Measurements from ENCODE around the gene PRDM16. TPM values are rescaled to one million over a fixed set of nuclear protein-coding genes. Genes with fewer than 3 reads are reported as not detected.

Gene PRDM16
- polyA plus RNA-seq, 1 of the 3 experiments (the other 2 are of a cell fraction): not detected

DNA sequence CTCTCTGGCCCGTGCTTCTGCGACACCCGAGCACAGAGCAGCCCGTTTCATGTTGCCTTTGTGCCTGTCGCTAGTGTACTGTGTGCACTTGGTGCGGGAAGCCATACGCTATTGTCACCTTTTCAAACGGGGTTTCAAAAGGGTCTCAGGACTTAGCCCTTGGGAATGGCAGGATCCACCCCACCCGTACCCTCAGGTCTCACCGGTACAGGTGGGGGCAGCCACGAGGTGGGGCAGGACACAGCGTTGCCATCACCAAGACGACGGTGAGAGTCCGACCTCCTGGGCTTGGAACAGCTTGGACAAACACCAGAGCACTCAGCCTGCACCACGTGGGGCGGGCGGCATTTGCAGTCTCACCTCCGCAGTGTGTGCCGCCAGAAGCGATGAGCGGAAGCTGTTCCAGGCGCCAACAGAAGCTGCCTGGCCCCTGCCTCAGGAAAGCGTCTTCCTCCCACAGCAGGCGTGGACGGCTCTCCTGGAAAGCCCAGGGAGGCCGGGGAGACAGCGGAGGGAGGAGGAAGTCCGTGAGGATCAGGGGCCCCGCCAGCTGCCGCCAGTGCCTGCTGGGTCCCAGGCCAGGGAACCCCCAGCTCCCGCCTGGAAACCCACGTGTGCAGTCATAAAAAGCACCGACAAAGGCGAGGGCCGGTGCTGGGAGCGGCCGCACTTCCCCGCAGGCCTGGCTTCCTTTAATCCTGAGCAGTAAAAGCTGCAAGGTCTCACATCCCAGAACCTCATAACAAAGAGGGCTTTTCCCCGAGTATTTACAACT lies 254.2 kb downstream of the PRDM16 start (continued):
- TF ChIP-seq, protein P1, sequence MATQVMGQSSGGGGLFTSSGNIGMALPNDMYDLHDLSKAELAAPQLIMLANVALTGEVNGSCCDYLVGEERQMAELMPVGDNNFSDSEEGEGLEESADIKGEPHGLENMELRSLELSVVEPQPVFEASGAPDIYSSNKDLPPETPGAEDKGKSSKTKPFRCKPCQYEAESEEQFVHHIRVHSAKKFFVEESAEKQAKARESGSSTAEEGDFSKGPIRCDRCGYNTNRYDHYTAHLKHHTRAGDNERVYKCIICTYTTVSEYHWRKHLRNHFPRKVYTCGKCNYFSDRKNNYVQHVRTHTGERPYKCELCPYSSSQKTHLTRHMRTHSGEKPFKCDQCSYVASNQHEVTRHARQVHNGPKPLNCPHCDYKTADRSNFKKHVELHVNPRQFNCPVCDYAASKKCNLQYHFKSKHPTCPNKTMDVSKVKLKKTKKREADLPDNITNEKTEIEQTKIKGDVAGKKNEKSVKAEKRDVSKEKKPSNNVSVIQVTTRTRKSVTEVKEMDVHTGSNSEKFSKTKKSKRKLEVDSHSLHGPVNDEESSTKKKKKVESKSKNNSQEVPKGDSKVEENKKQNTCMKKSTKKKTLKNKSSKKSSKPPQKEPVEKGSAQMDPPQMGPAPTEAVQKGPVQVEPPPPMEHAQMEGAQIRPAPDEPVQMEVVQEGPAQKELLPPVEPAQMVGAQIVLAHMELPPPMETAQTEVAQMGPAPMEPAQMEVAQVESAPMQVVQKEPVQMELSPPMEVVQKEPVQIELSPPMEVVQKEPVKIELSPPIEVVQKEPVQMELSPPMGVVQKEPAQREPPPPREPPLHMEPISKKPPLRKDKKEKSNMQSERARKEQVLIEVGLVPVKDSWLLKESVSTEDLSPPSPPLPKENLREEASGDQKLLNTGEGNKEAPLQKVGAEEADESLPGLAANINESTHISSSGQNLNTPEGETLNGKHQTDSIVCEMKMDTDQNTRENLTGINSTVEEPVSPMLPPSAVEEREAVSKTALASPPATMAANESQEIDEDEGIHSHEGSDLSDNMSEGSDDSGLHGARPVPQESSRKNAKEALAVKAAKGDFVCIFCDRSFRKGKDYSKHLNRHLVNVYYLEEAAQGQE (IDR thresholded peaks at IDR 0.05; ENCODE audit: low read depth, low read length): no peak
- TF ChIP-seq, protein P2, sequence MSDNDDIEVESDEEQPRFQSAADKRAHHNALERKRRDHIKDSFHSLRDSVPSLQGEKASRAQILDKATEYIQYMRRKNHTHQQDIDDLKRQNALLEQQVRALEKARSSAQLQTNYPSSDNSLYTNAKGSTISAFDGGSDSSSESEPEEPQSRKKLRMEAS (IDR thresholded peaks at IDR 0.05; ENCODE audit: low read depth): no peak
- no peak for TF ChIP-seq TCF12 (IDR thresholded peaks at IDR 0.05)
- TF ChIP-seq FOXM1 (IDR thresholded peaks at IDR 0.05; ENCODE audit: low read depth): no peak
- no peak for TF ChIP-seq POLR2AphosphoS5 (IDR thresholded peaks at IDR 0.05; ENCODE audit: low read depth, low read length)
- TF ChIP-seq RXRA (IDR thresholded peaks at IDR 0.05; ENCODE audit: borderline replicate concordance, low read depth): no peak
- TF ChIP-seq NFIC (IDR thresholded peaks at IDR 0.05; ENCODE audit: borderline replicate concordance): no peak

DNA sequence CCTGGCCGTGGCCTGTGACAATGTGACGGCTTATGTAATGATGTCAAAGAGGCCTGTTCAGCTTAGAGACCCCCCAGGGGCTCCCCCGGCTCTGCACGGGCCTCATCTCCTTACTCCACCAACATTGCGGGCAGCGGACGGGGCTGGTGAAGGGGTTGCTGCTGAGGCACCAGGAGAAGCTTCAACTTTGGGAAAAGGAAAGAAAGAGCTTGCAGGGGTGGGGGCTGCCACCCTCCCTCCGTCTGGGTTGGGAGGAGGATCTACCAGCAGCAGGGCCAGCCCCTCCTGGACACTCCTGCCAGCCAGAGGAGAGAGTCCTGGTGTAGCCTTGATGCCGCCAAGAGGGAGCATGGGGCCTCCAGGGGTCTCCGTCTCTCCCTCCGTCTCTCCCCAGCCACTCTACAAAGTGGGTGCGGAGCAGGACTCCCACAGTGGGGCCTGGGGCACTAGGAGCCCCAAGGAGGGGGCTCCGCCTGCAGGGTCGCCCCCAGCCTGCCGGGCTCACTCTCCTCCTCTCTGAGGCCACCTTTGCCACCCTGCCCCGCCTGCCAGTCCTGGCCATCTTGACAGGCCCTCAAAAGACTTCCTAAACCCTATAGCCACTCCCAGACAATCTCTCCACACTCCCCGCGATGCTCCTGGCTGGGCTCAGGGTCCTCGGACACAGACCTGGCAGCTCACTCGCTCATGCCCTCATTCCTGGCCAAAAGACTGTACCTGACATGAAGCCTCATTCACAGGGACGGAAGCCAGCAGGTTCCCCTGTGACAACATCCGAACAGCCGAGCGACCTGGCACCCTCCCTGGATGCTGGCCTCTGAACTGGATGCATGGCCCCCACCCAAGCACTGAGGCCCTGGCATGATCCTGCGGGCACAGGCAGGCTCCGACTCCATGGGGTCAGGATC lies 255.0 kb downstream of the PRDM16 start:
- WGBS (ENCODE audit: low lambda C conversion rate): 60% methylated on average over 7 of the region's 26 CpGs
- no peaks in the 10 kb centered on the region for H3K4me1 ChIP-seq (ENCODE audit: control insufficient read depth in 1 of 2, insufficient read depth in 2 of 2, low read depth in 1 of 2, low read length in 1 of 2)
- ChIA-PET POLR2A (no interaction called here), CTCF (no interaction called here)
- H3K4me2 ChIP-seq: no peak overlapping the region
- no peaks in the 10 kb centered on the region for H3K9me3 ChIP-seq
- H3K9me2 ChIP-seq: no peaks in the 10 kb centered on the region
- H2AFZ ChIP-seq (ENCODE audit: low read depth): no peak overlapping the region
- H3F3A ChIP-seq (replicated peaks; ENCODE audit: insufficient read depth): no peaks in the 10 kb centered on the region
- H3K4me3 ChIP-seq (ENCODE audit: low read depth in 2 of 2, low read length in 1 of 2): no peak overlapping the region
- no peak for DNase-seq
- no peak overlapping the region for H3K9ac ChIP-seq
- H3K27me3 ChIP-seq (ENCODE audit: insufficient read depth): no peaks in the 10 kb centered on the region
- no peak overlapping the region for H3K27ac ChIP-seq (ENCODE audit: low read depth in 2 of 2, low read length in 1 of 2)
- no peaks in the 10 kb centered on the region for H3K36me3 ChIP-seq (replicated peaks in 1 of 2; ENCODE audit: control insufficient read depth in 1 of 2, insufficient read depth in 2 of 2, low read length in 1 of 2)
- H4K20me1 ChIP-seq (ENCODE audit: insufficient read depth): no peaks in the 10 kb centered on the region
- no peaks in the 10 kb centered on the region for H3K79me2 ChIP-seq (ENCODE audit: insufficient read depth)
- TF ChIP-seq TCF12 (IDR thresholded peaks at IDR 0.05) (no peak), TEAD4 (IDR thresholded peaks at IDR 0.05; ENCODE audit: borderline replicate concordance, insufficient read depth) (no peak), JUND (IDR thresholded peaks at IDR 0.05) (no peak), RFX5 (IDR thresholded peaks at IDR 0.05; ENCODE audit: low read length) (no peak), RAD21 (IDR thresholded peaks at IDR 0.05; ENCODE audit: low read length) (no peak), MXI1 (IDR thresholded peaks at IDR 0.05; ENCODE audit: low read depth, low read length) (no peak), GATA2 (CRISPR knock-in tag; IDR thresholded peaks at IDR 0.05) (no peak), POLR2AphosphoS5 (IDR thresholded peaks at IDR 0.05; ENCODE audit: low read depth, low read length) (no peak), SMC3 (IDR thresholded peaks at IDR 0.05; ENCODE audit: low read depth, low read length) (no peak)
- TF ChIP-seq, protein P3, sequence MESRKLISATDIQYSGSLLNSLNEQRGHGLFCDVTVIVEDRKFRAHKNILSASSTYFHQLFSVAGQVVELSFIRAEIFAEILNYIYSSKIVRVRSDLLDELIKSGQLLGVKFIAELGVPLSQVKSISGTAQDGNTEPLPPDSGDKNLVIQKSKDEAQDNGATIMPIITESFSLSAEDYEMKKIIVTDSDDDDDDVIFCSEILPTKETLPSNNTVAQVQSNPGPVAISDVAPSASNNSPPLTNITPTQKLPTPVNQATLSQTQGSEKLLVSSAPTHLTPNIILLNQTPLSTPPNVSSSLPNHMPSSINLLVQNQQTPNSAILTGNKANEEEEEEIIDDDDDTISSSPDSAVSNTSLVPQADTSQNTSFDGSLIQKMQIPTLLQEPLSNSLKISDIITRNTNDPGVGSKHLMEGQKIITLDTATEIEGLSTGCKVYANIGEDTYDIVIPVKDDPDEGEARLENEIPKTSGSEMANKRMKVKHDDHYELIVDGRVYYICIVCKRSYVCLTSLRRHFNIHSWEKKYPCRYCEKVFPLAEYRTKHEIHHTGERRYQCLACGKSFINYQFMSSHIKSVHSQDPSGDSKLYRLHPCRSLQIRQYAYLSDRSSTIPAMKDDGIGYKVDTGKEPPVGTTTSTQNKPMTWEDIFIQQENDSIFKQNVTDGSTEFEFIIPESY (IDR thresholded peaks at IDR 0.05; ENCODE audit: borderline replicate concordance, low read depth): no peak
- TF ChIP-seq, protein P4, sequence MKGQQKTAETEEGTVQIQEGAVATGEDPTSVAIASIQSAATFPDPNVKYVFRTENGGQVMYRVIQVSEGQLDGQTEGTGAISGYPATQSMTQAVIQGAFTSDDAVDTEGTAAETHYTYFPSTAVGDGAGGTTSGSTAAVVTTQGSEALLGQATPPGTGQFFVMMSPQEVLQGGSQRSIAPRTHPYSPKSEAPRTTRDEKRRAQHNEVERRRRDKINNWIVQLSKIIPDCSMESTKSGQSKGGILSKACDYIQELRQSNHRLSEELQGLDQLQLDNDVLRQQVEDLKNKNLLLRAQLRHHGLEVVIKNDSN (IDR thresholded peaks at IDR 0.05; ENCODE audit: borderline replicate concordance, low read depth): no peak
- TF ChIP-seq, protein P5, sequence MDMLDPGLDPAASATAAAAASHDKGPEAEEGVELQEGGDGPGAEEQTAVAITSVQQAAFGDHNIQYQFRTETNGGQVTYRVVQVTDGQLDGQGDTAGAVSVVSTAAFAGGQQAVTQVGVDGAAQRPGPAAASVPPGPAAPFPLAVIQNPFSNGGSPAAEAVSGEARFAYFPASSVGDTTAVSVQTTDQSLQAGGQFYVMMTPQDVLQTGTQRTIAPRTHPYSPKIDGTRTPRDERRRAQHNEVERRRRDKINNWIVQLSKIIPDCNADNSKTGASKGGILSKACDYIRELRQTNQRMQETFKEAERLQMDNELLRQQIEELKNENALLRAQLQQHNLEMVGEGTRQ (IDR thresholded peaks at IDR 0.05; ENCODE audit: borderline replicate concordance, low read depth, low read length): no peak
- TF ChIP-seq, protein P1 (IDR thresholded peaks at IDR 0.05; ENCODE audit: low read depth, low read length): no peak

All from SK-N-SH (cell line).